GM12878 (cell line): ENCODE results near the gene SNU13.

Source experiments
- EZH2 ChIP-seq: IDR thresholded peaks from 2 replicates; pipeline ENCODE4 v1.6.1; 2012; ENCODE audit warnings: low read depth, mild to moderate bottlenecking, control low read depth, inconsistent platforms, low read length, borderline replicate concordance; ENCODE audit not compliant: control insufficient read depth
- GABPA ChIP-seq: IDR thresholded peaks from 2 replicates; pipeline ENCODE4 v1.6.1; 2014; ENCODE audit warnings: antibody characterized with exemption, low read depth, mild to moderate bottlenecking, inconsistent platforms
- TF ChIP-seq, protein P1 (sequence below), 3 experiments: IDR thresholded peaks in 2 of 3; conservative IDR thresholded peaks in 1 of 3; 2 replicates each; pipeline ENCODE4 v1.5.1; 2011; ENCODE audit warnings: low read depth in 3 of 3, low read length in 3 of 3, mild to moderate bottlenecking in 3 of 3, control low read depth in 2 of 3, moderate library complexity in 2 of 3, inconsistent platforms in 1 of 3, mixed read lengths in 1 of 3; ENCODE audit not compliant: control insufficient read depth in 2 of 3, insufficient read depth in 1 of 3; ENCODE audit errors: extremely low read depth in 1 of 3
- TF ChIP-seq, protein P2 (sequence below): fragments of 450-650 bp; IDR thresholded peaks from 2 replicates; pipeline ENCODE4 v1.6.1; 2017; ENCODE audit warnings: mild to moderate bottlenecking

DNA sequence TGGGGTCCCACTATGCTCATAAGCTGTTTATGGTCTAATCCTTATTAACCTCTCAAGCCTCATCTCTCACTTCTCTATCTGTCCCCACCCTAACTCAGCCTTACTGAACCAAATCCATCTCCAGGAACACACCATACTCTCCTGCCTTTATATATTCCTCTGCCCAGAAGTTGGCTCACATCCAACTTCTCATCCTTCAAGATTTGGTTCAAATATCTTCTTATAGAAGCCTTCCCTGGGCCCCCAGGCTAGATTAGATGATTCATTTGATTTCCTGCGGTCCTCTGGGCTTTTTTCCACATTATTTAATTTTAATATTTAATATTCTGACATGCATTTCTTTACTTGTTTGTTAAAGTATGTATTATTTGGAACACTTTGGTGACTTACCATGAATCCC lies 33.8 kb upstream of the SNU13 start:
- no peak for TF ChIP-seq EZH2
- TF ChIP-seq, protein P1, sequence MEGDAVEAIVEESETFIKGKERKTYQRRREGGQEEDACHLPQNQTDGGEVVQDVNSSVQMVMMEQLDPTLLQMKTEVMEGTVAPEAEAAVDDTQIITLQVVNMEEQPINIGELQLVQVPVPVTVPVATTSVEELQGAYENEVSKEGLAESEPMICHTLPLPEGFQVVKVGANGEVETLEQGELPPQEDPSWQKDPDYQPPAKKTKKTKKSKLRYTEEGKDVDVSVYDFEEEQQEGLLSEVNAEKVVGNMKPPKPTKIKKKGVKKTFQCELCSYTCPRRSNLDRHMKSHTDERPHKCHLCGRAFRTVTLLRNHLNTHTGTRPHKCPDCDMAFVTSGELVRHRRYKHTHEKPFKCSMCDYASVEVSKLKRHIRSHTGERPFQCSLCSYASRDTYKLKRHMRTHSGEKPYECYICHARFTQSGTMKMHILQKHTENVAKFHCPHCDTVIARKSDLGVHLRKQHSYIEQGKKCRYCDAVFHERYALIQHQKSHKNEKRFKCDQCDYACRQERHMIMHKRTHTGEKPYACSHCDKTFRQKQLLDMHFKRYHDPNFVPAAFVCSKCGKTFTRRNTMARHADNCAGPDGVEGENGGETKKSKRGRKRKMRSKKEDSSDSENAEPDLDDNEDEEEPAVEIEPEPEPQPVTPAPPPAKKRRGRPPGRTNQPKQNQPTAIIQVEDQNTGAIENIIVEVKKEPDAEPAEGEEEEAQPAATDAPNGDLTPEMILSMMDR (IDR thresholded peaks at IDR 0.05 in 2 of 3, conservative IDR thresholded peaks at IDR 0.05 in 1 of 3; ENCODE audit: control insufficient read depth in 2 of 3, extremely low read depth in 1 of 3, insufficient read depth in 1 of 3, low read depth in 3 of 3, low read length in 3 of 3), result no peak
- TF ChIP-seq GABPA, result no peak
- TF ChIP-seq, protein P2, sequence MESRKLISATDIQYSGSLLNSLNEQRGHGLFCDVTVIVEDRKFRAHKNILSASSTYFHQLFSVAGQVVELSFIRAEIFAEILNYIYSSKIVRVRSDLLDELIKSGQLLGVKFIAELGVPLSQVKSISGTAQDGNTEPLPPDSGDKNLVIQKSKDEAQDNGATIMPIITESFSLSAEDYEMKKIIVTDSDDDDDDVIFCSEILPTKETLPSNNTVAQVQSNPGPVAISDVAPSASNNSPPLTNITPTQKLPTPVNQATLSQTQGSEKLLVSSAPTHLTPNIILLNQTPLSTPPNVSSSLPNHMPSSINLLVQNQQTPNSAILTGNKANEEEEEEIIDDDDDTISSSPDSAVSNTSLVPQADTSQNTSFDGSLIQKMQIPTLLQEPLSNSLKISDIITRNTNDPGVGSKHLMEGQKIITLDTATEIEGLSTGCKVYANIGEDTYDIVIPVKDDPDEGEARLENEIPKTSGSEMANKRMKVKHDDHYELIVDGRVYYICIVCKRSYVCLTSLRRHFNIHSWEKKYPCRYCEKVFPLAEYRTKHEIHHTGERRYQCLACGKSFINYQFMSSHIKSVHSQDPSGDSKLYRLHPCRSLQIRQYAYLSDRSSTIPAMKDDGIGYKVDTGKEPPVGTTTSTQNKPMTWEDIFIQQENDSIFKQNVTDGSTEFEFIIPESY, result no peak
